Urinary bladder (tissue), 4 donors: Measurements from ENCODE around the gene MACROD2. TPM values are rescaled to one million over a fixed set of nuclear protein-coding genes. Genes with fewer than 3 reads are reported as not detected.
"Not testable (repeated sequence)": the region's sequence is repeated elsewhere in the genome, so short reads cannot be mapped to it uniquely, and the experiment has no call there.

ENCODE experiments used
- DNase-seq: peaks from one replicate; pipeline ENCODE4 v3.0.0-alpha.2; 2015; ENCODE audit errors: extremely low spot score
- H3K27ac ChIP-seq: one replicate; pipeline ENCODE4 v1.5.1; 2013; ENCODE audit warnings: low read depth, mild to moderate bottlenecking, moderate library complexity
- H3K36me3 ChIP-seq: one replicate; pipeline ENCODE4 v1.6.1; 2013; ENCODE audit warnings: mild to moderate bottlenecking, moderate library complexity; ENCODE audit not compliant: insufficient read depth
- H3K4me1 ChIP-seq: one replicate; pipeline ENCODE4 v1.6.1; 2013; ENCODE audit warnings: mild to moderate bottlenecking, moderate library complexity; ENCODE audit not compliant: insufficient read depth
- H3K4me3 ChIP-seq: one replicate; pipeline ENCODE4 v1.5.1; 2013; ENCODE audit warnings: low read depth, low read length
- WGBS: extraction: QIAGEN DNeasy Blood & Tissue Kit; methylation state at CpG from one replicate; pipeline ENCODE4 v1.1.7; 2013; 5-methylcytosine and 5-hydroxymethylcytosine counted together
- polyA plus RNA-seq: library from polyadenylated mRNA; stranded (reverse); fragments of 200-250 nt; gene quantifications from one replicate; pipeline ENCODE4 v1.2.3, GENCODE V29; 2013
- total RNA-seq: library from RNA; depleted of rRNA; stranded (reverse); fragments of >200 nt; gene quantifications from one replicate; pipeline ENCODE4 v1.2.3, GENCODE V29; 2014
- donor health status: healthy with polysubstance abuse.
- donor health status: healthy.

Gene MACROD2
- total and polyA plus RNA-seq, 2 donors = 3.0 to 28.2 TPM

DNA sequence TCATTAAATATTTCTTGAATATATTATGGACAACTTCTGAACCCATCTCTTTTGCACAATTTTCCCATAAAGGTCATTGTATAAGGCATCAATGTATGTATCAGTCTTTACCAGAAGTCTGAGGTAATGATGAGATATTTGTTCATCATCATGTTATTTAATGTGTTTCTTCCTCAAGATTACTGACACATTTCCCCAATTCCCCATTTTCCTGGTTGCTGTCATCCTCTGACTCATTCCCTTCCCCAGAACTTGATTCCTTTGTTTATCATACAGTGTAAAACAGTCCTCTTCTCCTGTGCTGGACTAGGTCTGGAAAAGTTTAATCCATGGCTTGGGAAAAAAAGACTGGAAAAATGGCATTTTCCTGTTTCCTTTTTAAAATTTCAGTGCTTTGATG, 450.0 kb downstream of the MACROD2 start:
- Histone ChIP-seq H3K4me3 (no peak overlapping the region), H3K4me1 (no peaks in the 10 kb centered on the region), H3K27ac (no peak overlapping the region), H3K36me3 (no peaks in the 10 kb centered on the region)
- no peak for DNase-seq

DNA sequence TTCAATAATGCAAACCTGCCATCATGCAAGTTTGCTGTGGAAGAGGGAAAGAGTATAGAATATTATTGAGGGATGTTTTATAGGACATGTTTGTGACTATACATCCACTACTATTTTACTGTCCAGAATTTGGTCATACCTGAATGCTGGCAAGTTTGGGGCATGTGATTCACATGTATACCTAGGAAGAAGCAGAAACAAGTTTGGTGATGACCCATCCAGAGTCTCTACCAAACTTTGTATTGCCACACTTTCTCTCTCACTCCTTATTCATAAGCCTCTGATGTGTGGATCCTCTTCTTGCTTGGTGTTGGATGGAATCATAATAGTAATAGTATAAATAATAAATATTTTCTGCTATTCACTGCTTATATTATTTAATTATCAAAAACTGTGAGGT, 450.6 kb downstream of the MACROD2 start:
- Histone ChIP-seq H3K27ac (no peak overlapping the region), H3K36me3 (no peaks in the 10 kb centered on the region), H3K4me1 (no peaks in the 10 kb centered on the region), H3K4me3 (no peak overlapping the region)
- DNase-seq = no peak

DNA sequence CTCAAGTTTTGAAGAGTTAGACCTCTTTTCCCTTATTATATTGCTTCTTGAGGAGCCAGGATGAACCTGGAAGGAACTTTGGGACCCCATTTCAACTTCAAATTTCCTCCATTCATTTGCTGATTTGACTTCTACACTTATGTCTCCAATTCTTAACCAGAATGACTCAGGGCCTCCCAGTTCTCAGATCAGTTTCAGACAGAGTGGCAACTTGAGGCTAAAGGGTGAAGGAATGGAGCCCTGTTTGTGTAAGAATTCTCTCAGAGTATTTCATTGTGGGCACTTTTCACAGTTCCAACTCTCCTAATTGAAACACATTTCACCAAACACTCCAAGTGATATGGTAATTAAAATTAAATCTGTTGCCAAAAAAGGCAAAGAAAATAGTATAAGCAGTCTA, 451.1 kb downstream of the MACROD2 start:
- H3K27ac ChIP-seq = no peak overlapping the region
- no peaks in the 10 kb centered on the region for H3K36me3 ChIP-seq
- no peak for DNase-seq
- H3K4me3 ChIP-seq = no peak overlapping the region
- H3K4me1 ChIP-seq = no peaks in the 10 kb centered on the region

DNA sequence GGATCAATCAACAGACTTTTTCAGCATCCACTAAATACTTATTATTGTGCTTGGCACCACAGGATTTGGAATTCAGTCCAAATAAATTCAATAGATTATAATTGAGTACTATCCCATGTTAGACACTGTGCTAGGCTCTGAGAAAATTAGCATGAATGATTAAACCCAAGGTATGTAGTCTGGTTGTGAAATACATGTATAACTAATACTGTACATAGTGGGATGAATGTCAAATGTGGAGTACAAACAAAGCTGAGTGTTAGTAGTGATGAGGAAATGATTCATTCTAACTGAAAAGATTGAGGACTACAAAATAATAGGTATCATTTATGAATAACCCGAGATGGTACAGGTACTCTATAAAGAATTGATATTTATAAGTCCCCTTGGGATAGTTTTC, 454.0 kb downstream of the MACROD2 start:
- Histone ChIP-seq H3K27ac (no peak overlapping the region), H3K36me3 (no peaks in the 10 kb centered on the region), H3K4me3 (no peak overlapping the region), H3K4me1 (no peaks in the 10 kb centered on the region)
- DNase-seq = no peak
- WGBS = 27% methylated on average over 1 of the region's 1 CpG

DNA sequence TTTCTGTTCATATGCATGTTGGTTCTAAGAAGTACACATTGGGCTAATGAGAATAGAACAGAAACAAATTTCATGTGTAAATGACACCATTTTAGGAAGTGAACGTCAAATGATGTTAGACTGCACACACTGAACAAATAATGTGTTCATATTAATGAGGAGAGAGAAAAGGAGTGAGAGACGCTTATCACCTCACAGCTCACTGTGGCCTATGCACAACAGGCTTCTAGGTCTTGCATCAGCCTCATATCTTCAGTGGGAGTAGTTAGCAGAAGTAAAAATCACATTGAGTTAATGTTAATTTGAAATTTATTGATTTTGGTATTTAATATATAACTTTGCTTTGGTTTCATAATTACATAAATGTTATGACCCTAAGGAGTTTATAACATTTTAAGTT, 454.9 kb downstream of the MACROD2 start:
- H3K4me3 ChIP-seq = no peak overlapping the region
- H3K27ac ChIP-seq = no peak overlapping the region
- no peak for DNase-seq
- H3K36me3 ChIP-seq = no peaks in the 10 kb centered on the region
- H3K4me1 ChIP-seq = no peaks in the 10 kb centered on the region
- 91% methylated on average over 2 of the region's 2 CpGs for WGBS

DNA sequence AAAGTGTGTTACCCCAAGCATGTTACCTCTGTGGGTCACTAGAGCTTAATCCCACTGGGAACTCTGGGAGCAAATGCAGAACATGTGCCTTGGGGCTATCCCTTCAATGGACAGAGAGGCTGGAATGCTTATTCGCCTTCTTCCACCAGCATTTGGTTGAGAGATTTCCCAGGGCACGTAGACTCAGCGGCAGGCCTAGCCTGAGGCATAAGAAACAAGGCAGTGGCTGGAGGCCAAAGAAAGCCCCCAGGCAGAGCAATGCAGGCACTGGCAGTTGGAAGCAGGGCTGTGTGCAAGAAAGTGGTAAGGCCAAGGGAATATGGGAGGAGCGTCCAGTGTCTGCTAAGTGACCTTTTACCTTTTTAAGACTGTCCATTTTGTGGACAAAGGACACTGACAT, 456.1 kb downstream of the MACROD2 start:
- no peak overlapping the region for H3K27ac ChIP-seq
- WGBS = 95% methylated on average over 4 of the region's 4 CpGs
- no peaks in the 10 kb centered on the region for H3K4me1 ChIP-seq
- no peaks in the 10 kb centered on the region for H3K36me3 ChIP-seq
- DNase-seq = no peak
- no peak overlapping the region for H3K4me3 ChIP-seq

DNA sequence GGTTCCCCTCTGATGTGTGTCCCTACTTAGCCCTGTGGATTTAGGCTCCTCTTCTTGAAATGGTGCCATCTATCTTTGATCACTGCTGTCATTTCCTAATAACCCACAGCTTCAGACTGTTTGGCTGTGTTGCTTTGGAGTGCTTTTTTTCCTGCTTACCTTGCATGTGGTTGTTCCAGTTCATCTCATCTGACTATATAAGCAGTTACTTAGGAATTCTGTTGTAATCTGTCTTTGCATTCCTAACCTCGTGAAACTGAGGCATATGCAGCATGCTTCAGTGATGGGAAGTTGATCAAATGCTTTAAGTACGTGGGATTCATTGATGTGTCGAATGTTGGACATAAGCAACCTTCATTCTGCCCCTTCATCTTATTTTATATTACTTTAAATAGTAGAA, 457.9 kb downstream of the MACROD2 start:
- 77% methylated on average over 3 of the region's 3 CpGs for WGBS
- no peak overlapping the region for H3K4me3 ChIP-seq
- H3K27ac ChIP-seq = no peak overlapping the region
- no peaks in the 10 kb centered on the region for H3K36me3 ChIP-seq
- DNase-seq = no peak
- H3K4me1 ChIP-seq = no peaks in the 10 kb centered on the region

DNA sequence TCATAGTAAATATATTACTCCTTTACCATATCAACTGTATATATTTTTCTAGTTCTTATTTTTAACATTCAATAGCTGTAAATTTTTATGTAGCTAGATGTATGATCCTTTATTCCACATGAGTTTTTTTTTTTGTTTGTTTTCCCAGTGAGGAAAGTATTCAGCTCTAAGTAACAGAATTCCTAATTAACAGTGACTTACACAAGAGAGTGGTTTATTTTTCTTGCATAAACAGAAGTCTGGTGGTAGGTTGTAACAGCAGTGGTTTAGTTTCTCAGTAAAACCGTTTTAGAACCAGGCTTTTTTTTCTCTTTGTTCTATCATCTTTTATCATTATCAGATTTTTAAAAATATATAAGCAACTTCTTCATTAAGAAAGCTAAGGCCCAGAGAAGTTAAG, 459.0 kb downstream of the MACROD2 start:
- no peaks in the 10 kb centered on the region for H3K4me1 ChIP-seq
- no peak for DNase-seq
- no peak overlapping the region for H3K4me3 ChIP-seq
- no peak overlapping the region for H3K27ac ChIP-seq
- WGBS = 39% methylated on average over 1 of the region's 1 CpG
- H3K36me3 ChIP-seq = no peaks in the 10 kb centered on the region

DNA sequence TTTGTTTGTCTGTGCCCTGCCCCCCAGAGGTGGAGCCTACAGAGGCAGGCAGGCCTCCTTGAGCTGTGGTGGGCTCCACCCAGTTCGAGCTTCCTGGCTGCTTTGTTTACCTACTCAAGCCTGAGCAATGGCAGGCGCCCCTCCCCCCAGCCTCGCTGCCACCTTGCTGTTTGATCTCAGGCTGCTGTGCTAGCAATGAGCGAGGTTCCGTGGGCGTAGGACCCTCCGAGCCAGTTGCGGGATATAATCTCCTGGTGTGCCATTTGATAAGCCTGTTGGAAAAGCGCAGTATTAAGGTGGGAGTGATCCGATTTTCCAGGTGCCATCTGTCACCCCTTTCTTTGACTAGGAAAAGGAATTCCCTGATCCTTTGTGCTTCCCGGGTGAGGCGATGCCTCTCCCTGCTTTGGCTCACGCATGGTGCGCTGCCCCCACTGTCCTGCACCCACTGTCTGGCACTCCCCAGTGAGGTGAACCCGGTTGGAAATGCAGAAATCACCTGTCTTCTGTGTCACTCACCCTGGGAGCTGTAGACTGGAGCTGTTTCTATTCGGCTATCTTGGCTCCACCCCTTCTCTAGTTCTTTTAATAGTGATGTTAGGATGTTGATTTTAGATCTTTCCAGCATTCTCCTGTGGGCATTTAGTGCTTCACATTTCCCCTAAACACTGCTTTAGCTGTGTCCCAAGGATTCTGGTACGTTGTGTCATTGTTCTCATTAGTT, 471.9 kb downstream of the MACROD2 start:
- H3K36me3 ChIP-seq, H3K4me3 ChIP-seq, H3K27ac ChIP-seq, H3K4me1 ChIP-seq, DNase-seq: not testable (repeated sequence)
- WGBS = 95% methylated on average over 17 of the region's 17 CpGs

DNA sequence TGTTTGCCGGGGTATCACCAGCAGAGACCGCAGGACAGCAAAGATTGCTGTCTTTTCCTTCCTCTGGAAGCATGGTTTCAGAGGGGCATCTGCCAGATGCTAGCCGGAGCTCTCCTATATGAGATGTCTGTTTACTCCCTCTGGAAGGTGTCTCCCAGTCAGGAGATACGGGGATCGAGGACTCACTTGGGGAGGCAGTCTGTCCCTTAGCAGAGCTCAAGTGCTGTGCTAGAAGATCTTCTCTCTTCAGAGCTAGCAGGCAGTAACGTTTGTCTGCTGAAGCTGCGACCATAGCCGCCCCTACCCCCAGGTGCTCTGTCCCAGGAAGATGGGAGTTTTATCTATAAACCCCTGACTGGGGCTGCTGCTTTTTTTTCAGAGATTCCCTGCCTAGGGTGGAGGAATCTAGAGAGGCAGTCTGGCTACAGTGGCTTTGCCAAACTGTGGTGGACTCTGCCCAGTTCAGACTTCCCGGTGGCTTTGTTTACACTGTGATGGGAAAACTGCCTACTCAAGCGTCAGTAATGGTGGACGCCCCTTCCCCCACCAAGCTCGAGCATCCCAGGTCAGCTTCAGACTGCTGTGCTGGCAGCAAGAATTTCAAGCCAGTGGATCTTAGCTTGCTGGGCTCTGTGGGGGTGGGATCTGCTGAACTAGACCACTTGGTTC, 475.0 kb downstream of the MACROD2 start:
- no peak for DNase-seq
- peaks cover 1% of the 10 kb centered on the region for H3K4me1 ChIP-seq
- H3K36me3 ChIP-seq = no peaks in the 10 kb centered on the region
- H3K4me3 ChIP-seq = no peak overlapping the region
- H3K27ac ChIP-seq = no peak overlapping the region
- WGBS = 66% methylated on average over 12 of the region's 12 CpGs

DNA sequence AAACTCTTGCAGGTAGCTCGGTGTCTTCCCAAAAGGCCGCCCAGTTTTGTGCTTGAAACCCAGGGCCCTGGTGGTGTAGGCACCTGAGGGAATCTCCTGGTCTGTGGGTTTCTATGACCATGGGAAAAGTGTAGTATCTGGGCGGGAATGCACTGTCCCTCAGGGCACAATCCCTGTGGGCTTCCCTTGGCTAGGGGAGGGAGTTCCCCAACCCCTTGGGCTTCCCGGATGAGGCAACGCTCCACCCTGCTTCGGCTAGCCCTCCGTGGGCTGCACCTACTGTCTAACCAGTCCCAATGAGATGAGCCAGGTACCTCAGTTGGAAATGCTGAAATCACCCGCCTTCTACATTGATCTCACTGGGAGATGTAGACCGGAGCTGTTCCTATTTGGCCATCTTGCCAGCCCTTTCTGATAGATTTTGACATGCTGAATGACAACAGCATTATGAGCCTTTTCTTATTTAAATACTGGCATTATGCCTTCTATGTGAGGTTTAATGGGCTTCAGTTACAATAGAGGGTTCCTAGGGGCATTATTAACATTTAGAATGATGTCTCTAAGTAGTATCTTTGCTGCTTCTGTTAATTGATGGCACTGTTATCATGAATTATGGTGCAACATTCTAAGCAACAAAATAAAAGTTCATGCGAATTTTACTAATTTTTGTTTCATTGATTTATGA, 475.8 kb downstream of the MACROD2 start:
- no peak overlapping the region for H3K4me3 ChIP-seq
- WGBS = 92% methylated on average over 10 of the region's 10 CpGs

DNA sequence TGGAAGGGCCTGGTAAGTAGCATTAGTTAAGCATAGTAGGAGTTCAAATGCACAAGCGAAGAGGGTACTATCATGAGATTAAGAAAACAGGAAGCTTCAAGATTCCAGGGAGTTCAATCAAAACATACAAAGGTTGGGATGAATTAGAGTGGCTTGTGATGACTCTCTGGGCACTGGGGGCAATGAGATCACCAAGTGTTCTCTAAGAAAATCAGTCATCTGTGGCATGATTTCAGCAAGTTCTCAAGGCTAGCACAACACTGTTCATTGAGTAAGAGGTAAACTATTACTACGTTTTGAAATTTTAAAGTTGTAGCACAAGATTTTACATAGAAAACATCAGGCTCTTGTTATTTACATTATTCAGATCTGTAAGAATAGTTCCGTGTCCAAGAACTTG, 481.8 kb downstream of the MACROD2 start:
- DNase-seq = no peak
- H3K4me1 ChIP-seq = no peaks in the 10 kb centered on the region
- WGBS = 82% methylated on average over 3 of the region's 3 CpGs

More for the DNA sequence above, 475.8 kb downstream of the MACROD2 start:
- Histone ChIP-seq H3K36me3 (no peaks in the 10 kb centered on the region), H3K27ac (no peak overlapping the region), H3K4me1 (peaks cover 1% of the 10 kb centered on the region)
- no peak for DNase-seq

DNA sequence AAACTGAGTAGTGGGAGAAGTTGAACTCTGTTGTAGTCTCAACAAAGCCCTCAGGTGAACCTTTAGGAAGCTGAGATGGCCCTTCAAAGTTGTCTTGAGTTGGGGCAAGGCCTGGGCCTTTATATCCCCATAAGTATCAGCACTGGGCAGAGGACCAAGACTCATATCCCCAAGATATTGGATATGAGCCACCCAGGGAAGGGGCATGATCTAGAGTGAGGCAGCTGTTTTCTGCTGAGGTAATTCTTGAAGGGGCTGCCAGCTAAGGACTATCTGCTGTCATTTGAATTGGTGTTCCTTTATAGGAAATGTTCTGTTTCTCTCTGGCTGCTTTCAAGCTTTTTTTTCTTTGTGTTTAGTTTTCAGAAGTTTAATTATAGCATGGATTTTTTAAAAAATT, 482.8 kb downstream of the MACROD2 start:
- DNase-seq = no peak
- Histone ChIP-seq H3K4me1 (no peaks in the 10 kb centered on the region), H3K27ac (no peak overlapping the region), H3K4me3 (no peak overlapping the region), H3K36me3 (no peaks in the 10 kb centered on the region)

More for the DNA sequence above, 481.8 kb downstream of the MACROD2 start:
- Histone ChIP-seq H3K36me3 (no peaks in the 10 kb centered on the region), H3K4me3 (no peak overlapping the region), H3K27ac (no peak overlapping the region)

DNA sequence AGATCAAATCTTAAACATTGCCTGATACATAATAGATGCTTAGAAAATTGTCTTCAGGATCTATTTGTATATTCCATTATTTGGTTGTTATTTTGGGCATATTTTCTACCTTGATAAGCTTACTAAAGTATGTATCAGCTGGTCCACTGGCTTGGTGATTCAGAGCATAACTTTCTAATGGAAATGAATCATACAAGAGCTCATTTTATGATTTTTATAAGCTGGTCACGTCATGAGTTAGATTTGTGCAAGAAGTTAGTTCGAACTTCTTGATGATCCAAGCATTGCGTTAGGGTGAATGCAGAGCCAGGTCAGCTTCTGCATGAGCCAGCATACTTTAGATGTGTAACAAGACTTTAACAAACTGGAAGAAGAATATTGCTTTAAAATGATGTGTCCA, 486.5 kb downstream of the MACROD2 start:
- Histone ChIP-seq H3K4me3 (no peak overlapping the region), H3K4me1 (no peaks in the 10 kb centered on the region)
- 78% methylated on average over 3 of the region's 3 CpGs for WGBS

More for the DNA sequence above, 486.5 kb downstream of the MACROD2 start:
- Histone ChIP-seq H3K36me3 (no peaks in the 10 kb centered on the region), H3K27ac (no peak overlapping the region)
- DNase-seq = no peak
